IPS-18c (cell line): ENCODE results near the gene ARHGAP31.
"Not testable (repeated sequence)": the region's sequence is repeated elsewhere in the genome, so short reads cannot be mapped to it uniquely, and the experiment has no call there.

ENCODE experiments used
- H3K4me3 ChIP-seq: 2 replicates; pipeline ENCODE4 v1.7.0; 2013; ENCODE audit warnings: low read depth, mild to moderate bottlenecking, low read length, moderate library complexity; ENCODE audit not compliant: insufficient read depth
- H3K9me3 ChIP-seq: one replicate; pipeline ENCODE4 v1.6.1; 2013; ENCODE audit warnings: mild to moderate bottlenecking, low read length, moderate library complexity; ENCODE audit not compliant: control insufficient read depth, insufficient read depth

The ARHGAP31 gene

DNA sequence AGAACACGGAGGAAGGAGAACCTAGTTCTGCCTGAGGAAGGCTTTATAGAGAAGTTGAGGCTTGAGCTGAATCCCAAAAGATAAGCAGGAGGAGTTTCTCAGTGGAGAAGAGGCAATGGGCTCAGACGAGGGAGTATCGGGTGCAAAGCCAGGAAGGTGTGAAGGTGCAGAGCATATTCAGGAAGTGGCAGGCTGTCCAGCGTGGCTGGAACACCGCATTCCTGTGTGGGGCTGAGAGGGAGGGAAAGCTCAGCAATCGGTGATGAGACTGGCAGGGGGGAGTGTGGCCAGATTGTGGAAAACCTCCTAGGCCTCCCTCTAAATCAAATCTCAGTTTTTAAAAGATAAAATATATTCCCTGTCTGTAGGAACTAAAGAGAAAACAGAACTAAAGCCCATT, 63.0 kb downstream of the ARHGAP31 start:
- no peak overlapping the region for H3K4me3 ChIP-seq
- H3K9me3 ChIP-seq: no peaks in the 10 kb centered on the region

GRCh38 chr3:119359476-119360326, 65.5 kb downstream of the ARHGAP31 start:
- Histone ChIP-seq H3K4me3 (no peak overlapping the region), H3K9me3 (no peaks in the 10 kb centered on the region)

GRCh38 chr3:119360736-119361462, 66.7 kb downstream of the ARHGAP31 start:
- H3K4me3 ChIP-seq: no peak overlapping the region
- no peaks in the 10 kb centered on the region for H3K9me3 ChIP-seq

GRCh38 chr3:119362010-119362409, 67.8 kb downstream of the ARHGAP31 start:
- no peaks in the 10 kb centered on the region for H3K9me3 ChIP-seq
- H3K4me3 ChIP-seq: no peak overlapping the region

DNA sequence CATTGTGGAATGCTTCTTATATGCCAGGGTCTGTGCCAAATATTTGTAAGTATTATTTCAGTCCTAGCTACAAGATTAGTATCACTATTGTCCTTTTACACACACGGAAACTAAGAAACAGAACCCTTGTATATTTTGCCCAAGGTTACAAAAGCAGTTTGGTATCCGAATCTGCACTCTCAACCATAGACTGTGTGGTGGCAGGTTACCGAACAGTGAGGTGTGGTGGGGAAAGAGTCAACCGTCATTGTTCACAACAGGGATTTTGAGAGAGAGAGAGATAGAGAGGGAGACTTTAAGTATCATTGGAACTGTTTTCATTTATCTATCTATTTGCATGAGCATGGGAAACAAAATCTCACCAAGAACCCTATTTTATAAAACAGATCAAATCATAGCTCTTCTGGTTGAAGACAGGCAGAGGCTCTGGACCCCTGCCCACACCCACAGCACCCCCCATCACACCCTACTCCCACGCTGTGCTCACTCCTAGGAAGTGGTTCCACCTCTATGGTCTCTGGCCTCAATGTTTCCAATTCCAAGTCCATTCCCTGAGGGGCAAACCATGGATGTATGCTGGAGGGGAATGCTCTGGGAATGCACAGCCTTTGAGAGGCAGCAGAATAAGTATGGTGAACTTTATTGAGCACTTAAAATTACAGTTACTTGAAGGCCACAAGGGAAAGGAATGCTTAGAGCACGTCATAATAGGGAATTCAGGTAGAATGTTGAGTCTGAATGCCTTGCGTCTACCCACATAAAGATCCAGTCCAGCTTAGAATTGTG, 69.0 kb downstream of the ARHGAP31 start:
- H3K9me3 ChIP-seq: no peaks in the 10 kb centered on the region
- H3K4me3 ChIP-seq: no peak overlapping the region

DNA sequence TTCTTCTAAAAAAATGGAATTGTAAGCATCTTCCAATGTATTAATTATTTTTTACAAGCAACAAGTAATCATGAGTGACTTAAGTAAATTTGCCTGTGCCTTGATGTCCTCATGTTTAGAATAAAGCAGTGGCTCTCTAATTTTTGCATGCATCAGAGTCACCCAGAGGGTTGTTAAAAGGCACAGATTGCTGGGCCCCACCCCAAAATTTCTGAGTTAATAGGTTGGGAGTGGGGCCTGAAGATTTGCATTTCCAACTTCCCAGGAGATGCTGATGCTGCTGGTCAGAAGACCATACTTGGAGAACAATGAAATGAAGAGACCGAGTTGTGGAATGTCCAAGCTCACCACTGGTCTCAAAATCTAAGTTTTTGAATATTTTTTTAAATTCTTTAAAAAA, 70.2 kb downstream of the ARHGAP31 start:
- H3K4me3 ChIP-seq: no peak overlapping the region
- no peaks in the 10 kb centered on the region for H3K9me3 ChIP-seq

DNA sequence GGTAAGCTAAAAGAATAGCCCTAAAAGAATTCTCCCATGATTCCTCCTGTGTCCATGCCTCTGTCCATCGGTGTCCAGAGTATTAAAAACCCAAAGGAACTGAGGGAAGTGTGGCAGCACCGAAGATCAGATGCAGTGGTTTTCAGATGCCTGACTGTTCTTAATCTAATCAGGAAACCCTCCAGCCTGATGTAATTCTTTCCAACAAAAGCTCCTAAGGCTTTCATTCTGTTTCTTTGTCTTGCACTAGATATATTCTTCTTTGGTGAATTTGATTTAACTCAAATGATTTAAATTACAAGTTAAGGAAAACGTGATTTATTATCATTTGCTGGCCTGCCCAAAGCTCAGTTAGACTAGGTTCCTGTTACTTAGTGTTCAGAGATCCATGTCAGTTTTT, 71.2 kb downstream of the ARHGAP31 start:
- Histone ChIP-seq H3K9me3 (no peaks in the 10 kb centered on the region), H3K4me3 (no peak overlapping the region)

DNA sequence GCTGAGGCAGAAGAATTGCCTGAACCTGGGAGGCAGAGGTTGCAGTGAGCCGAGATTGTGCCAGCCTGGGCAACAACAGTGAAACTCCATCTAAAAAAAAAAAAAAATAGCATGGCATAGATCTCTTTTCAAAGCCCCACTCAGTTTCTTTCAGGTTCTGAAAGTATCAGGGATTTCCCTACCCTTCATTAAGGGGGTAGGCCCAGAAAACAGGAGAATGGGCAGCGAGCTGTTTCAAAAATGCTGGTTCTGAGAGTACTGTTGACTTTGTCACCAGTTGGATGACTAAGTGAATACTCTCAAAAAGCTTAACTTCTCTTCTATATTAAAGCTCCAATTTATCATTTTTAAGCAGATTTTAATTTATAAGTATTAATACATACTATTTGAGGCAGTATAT, 72.8 kb downstream of the ARHGAP31 start:
- no peaks in the 10 kb centered on the region for H3K9me3 ChIP-seq

GRCh38 chr3:119368298-119368697, 74.1 kb downstream of the ARHGAP31 start:
- H3K9me3 ChIP-seq: no peaks in the 10 kb centered on the region
- no peak overlapping the region for H3K4me3 ChIP-seq

More for the DNA sequence above, 72.8 kb downstream of the ARHGAP31 start:
- H3K4me3 ChIP-seq: no peak overlapping the region

- H3K4me3 ChIP-seq, H3K9me3 ChIP-seq: not testable (repeated sequence)
These were observed 77.6 kb downstream of the ARHGAP31 start for GRCh38 chr3:119371786-119372185.

- no peak overlapping the region for H3K4me3 ChIP-seq
- no peaks in the 10 kb centered on the region for H3K9me3 ChIP-seq
These were observed 80.9 kb downstream of the ARHGAP31 start for GRCh38 chr3:119375106-119375505.

- H3K4me3 ChIP-seq: no peak overlapping the region
- no peaks in the 10 kb centered on the region for H3K9me3 ChIP-seq
These were observed 81.3 kb downstream of the ARHGAP31 start for GRCh38 chr3:119375510-119375909.

DNA sequence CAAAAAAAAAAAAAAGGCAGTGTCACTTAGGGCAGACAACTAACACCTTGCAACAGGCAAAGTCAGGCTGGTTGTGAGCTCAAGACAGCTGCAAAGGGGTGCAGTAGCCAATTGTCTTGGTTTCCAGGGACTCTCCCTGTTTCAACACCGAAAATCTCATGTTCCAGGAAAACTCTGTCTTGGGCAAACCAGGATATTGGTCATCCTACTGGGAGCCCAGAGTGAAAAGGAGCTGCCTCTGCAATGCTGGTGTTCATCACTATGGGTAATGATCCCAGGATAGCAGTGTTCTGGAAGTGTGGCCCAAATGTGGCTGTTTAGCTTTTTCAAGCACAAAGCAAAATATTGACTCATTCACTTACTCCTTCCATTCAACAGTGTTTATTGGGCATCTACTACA, 82.6 kb downstream of the ARHGAP31 start:
- Histone ChIP-seq H3K9me3 (no peaks in the 10 kb centered on the region), H3K4me3 (no peak overlapping the region)

GRCh38 chr3:119378259-119378803, 84.1 kb downstream of the ARHGAP31 start:
- no peaks in the 10 kb centered on the region for H3K9me3 ChIP-seq

DNA sequence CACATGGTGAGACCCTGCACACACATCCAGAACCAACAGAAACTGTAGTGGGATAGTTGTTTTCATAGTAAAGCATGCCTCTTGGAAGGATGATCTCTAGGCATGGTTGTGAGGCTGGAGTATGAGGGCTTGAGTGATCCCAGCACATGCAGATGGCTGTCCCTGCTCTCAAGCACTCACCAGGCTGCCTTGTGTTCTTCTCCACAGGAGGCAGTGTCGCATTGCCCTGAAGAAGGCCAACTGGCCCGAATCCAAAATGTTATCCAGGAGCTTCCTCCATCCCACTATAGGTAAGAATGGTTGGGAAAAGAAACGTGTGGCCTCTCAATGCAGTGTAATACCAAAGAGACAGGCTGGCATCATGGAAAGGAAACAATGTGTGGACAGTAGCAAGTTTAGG, 86.5 kb downstream of the ARHGAP31 start:
- Histone ChIP-seq H3K4me3 (no peak overlapping the region), H3K9me3 (no peaks in the 10 kb centered on the region)

More at GRCh38 chr3:119378259-119378803, 84.1 kb downstream of the ARHGAP31 start:
- H3K4me3 ChIP-seq: no peak overlapping the region

DNA sequence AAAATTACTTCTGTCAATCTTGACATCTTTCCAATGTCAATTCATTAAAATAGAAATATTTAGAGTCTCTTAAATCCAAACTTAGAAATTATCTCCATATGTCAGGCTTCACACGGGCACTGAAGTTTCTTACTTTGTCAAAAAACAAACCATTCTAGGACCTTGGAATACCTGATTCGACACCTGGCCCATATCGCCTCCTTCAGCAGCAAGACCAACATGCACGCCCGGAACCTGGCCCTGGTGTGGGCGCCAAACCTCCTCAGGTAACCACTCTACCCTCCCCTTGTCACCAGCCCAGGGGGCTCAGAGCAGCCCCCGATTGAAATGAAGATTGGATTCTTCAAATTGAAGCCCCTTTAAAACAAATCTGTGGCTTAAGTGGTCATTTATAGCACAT, 88.0 kb downstream of the ARHGAP31 start:
- H3K9me3 ChIP-seq: no peaks in the 10 kb centered on the region
- H3K4me3 ChIP-seq: no peak overlapping the region

- H3K9me3 ChIP-seq: no peaks in the 10 kb centered on the region
- no peak overlapping the region for H3K4me3 ChIP-seq
These were observed 94.4 kb downstream of the ARHGAP31 start for GRCh38 chr3:119388577-119388976.
